T-helper 2 cell treated with Interferon-gamma antibody and Interleukin-4, amounts not matched to agents 5 μg/mL and 100 μg/mL, for 36 hours (primary cell): ENCODE data around the gene HTT-AS.

Source experiments
- DNase-seq: peaks from one replicate; pipeline ENCODE4 v3.0.0; 2021; ENCODE audit warnings: low spot score
- H3K27ac Mint-ChIP-seq: one replicate; pipeline ENCODE4 v1.8.0; 2021; ENCODE audit warnings: mild to moderate bottlenecking, mixed read lengths
- H3K27me3 Mint-ChIP-seq: one replicate; pipeline ENCODE4 v1.8.0; 2021; ENCODE audit warnings: low read depth, mixed read lengths
- H3K36me3 Mint-ChIP-seq: one replicate; pipeline ENCODE4 v1.8.0; 2021; ENCODE audit warnings: low read depth, mixed read lengths
- H3K4me1 Mint-ChIP-seq: one replicate; pipeline ENCODE4 v1.8.0; 2021; ENCODE audit warnings: low read depth, mixed read lengths
- H3K4me3 Mint-ChIP-seq: one replicate; pipeline ENCODE4 v1.8.0; 2022; ENCODE audit warnings: mild to moderate bottlenecking, moderate library complexity, mixed read lengths
- H3K9me3 Mint-ChIP-seq: one replicate; pipeline ENCODE4 v1.8.0; 2021; ENCODE audit warnings: mixed read lengths

Gene HTT-AS

GRCh38 chr4:3036131-3036952 lies 38.0 kb downstream of the HTT-AS start:
- Mint-ChIP-seq H3K9me3 (no peaks in the 10 kb centered on the region), H3K27me3 (peaks cover 4% of the 10 kb centered on the region), H3K27ac (no peak overlapping the region), H3K4me1 (peaks cover 21% of the 10 kb centered on the region), H3K36me3 (no peaks in the 10 kb centered on the region), H3K4me3 (no peak overlapping the region)
- no peak for DNase-seq

GRCh38 chr4:3035674-3036073 lies 38.7 kb downstream of the HTT-AS start:
- Mint-ChIP-seq H3K36me3 (no peaks in the 10 kb centered on the region), H3K4me1 (peaks cover 21% of the 10 kb centered on the region), H3K27me3 (peaks cover 4% of the 10 kb centered on the region), H3K9me3 (no peaks in the 10 kb centered on the region), H3K27ac (no peak overlapping the region), H3K4me3 (no peak overlapping the region)
- DNase-seq, result no peak

- Mint-ChIP-seq H3K36me3 (no peaks in the 10 kb centered on the region), H3K9me3 (no peaks in the 10 kb centered on the region), H3K4me1 (peaks cover 18% of the 10 kb centered on the region), H3K27ac (no peak overlapping the region), H3K4me3 (no peak overlapping the region), H3K27me3 (peaks cover 4% of the 10 kb centered on the region)
- no peak for DNase-seq
Measured at GRCh38 chr4:3035249-3035648, 39.1 kb downstream of the HTT-AS start.

GRCh38 chr4:3034231-3034630 lies 40.1 kb downstream of the HTT-AS start:
- peaks cover 18% of the 10 kb centered on the region for H3K4me1 Mint-ChIP-seq
- H3K9me3 Mint-ChIP-seq, result no peaks in the 10 kb centered on the region

DNA sequence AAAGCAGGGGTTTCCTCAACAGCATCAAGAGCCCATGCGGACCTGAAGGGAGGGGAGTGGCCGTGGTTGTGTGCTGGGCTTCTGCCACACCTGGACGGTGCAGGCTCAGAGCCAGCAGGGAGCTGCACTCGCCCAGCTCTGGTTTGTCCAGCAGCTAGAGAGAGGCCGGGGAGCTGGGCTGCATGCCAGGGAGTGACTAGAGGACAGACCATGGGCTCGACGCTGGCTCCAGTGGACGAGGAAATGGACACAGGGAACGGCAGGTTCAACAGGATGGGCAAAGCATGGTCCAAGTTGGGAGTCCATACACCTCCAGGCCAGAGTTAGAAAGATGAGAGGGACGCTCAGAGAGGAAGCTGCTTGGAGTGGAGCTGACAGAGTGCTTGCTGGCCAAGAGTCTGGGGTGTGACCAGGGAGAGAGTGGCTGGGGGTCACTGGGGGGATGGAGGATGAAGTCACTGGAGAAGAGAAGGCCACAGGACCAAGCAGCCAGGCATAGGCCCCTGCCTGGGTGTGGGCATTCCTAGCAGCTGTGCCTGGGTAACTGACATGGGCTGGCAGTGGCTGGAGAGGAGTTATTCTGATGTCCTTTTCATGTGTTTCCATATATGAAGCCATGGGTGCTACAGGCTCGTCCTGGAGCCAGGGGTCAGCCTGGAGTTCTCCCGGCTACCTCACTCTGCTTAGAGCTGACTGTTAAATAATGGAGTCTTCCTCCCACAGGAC lies 42.8 kb downstream of the HTT-AS start:
- H3K9me3 Mint-ChIP-seq, result no peaks in the 10 kb centered on the region
- no peaks in the 10 kb centered on the region for H3K36me3 Mint-ChIP-seq
- H3K4me1 Mint-ChIP-seq, result no peaks in the 10 kb centered on the region
- no peak for DNase-seq
- peaks cover 4% of the 10 kb centered on the region for H3K27me3 Mint-ChIP-seq
- no peak overlapping the region for H3K4me3 Mint-ChIP-seq
- no peak overlapping the region for H3K27ac Mint-ChIP-seq

More at GRCh38 chr4:3034231-3034630, 40.1 kb downstream of the HTT-AS start:
- DNase-seq, result no peak
- H3K27ac Mint-ChIP-seq, result no peak overlapping the region
- H3K27me3 Mint-ChIP-seq, result peaks cover 4% of the 10 kb centered on the region
- H3K4me3 Mint-ChIP-seq, result no peak overlapping the region
- H3K36me3 Mint-ChIP-seq, result no peaks in the 10 kb centered on the region

DNA sequence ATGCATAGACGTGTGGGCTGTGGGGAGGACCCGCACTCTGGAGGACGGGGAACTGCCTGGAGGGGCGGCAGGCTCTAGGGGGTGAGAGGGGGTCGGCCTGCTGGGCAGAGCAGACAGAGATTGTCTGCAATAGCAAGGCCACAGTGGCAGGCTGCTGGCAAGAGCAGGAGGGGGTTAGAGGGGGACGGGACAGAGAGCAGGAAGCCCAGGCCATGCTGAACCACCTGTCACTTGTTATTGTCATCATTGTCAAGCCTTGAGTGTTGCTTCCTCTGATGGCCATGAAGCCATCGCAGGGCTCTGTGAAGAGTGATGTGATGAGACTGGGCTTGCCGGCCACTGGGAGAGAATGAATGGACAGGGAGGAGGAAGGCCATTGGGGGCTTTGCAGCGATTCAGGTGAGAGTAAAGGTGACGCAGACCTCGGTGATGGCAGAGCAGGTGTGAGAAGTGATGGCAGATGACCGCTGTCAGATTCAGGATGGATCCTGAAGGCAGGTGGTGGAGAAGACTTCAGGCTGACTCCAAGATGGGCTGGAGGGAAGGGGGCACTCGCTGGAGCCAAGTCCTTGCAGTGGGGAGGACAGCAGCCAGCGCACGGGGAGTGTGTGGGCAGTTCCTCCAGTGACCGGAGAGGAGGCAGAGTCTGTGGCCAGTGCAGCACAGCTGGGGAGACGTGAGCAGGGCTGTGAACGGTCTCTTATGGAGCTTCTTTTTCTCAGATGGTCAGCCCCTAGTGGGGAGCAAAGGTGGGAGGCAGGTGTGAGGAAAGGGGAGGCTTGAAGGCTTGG lies 43.6 kb downstream of the HTT-AS start:
- DNase-seq, result no peak
- Mint-ChIP-seq H3K4me1 (no peaks in the 10 kb centered on the region), H3K4me3 (no peak overlapping the region), H3K9me3 (no peaks in the 10 kb centered on the region), H3K27me3 (peaks cover 4% of the 10 kb centered on the region), H3K36me3 (no peaks in the 10 kb centered on the region), H3K27ac (no peak overlapping the region)

DNA sequence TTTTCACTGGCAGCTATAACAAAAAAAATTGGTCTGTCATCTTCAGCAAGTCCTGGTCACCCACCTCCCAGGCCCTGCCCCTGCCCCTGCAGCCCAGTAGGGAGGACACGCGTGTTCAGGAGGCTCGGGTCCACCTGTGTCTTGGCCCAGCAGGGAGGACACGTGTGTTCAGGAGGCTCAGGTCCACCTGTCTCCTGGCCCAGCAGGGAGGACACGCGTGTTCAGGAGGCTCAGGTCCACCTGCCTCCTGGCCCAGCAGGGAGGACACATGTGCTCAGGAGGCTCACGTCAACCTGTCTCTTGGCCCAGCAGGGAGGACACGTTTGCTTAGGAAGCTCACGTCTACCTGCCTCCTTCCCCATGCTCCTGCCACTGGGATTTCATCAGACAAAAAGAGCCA lies 44.9 kb downstream of the HTT-AS start:
- no peaks in the 10 kb centered on the region for H3K9me3 Mint-ChIP-seq
- no peak for DNase-seq

DNA sequence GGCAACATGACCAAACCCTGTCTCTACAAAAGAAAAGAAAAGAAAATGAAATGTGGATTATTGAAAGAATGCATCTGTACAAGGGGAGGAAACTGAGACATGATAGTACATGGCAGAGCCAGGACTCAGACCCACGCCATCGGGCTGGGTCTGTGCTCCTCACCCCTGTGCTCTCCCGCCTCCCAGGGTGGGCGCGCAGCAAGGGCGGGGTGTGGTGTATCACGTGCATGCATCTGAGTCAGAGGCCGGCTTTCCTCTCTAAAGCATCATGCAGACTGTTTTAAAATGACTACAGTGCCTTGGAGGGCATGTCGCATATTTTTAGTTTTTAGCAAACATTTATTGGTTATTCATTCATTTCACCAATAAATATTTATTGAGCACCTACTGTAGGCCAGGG lies 47.8 kb downstream of the HTT-AS start:
- Mint-ChIP-seq H3K4me3 (no peak overlapping the region), H3K9me3 (no peaks in the 10 kb centered on the region), H3K27me3 (peaks cover 3% of the 10 kb centered on the region), H3K4me1 (no peaks in the 10 kb centered on the region), H3K36me3 (no peaks in the 10 kb centered on the region), H3K27ac (no peak overlapping the region)
- DNase-seq, result no peak

More for the DNA sequence above, 44.9 kb downstream of the HTT-AS start:
- Mint-ChIP-seq H3K4me3 (no peak overlapping the region), H3K4me1 (no peaks in the 10 kb centered on the region), H3K36me3 (no peaks in the 10 kb centered on the region), H3K27ac (no peak overlapping the region), H3K27me3 (peaks cover 4% of the 10 kb centered on the region)

- Mint-ChIP-seq H3K27ac (no peak overlapping the region), H3K4me3 (no peak overlapping the region), H3K36me3 (no peaks in the 10 kb centered on the region), H3K4me1 (no peaks in the 10 kb centered on the region), H3K27me3 (peaks cover 3% of the 10 kb centered on the region), H3K9me3 (no peaks in the 10 kb centered on the region)
- DNase-seq, result no peak
Measured at GRCh38 chr4:3025881-3026280, 48.5 kb downstream of the HTT-AS start.

DNA sequence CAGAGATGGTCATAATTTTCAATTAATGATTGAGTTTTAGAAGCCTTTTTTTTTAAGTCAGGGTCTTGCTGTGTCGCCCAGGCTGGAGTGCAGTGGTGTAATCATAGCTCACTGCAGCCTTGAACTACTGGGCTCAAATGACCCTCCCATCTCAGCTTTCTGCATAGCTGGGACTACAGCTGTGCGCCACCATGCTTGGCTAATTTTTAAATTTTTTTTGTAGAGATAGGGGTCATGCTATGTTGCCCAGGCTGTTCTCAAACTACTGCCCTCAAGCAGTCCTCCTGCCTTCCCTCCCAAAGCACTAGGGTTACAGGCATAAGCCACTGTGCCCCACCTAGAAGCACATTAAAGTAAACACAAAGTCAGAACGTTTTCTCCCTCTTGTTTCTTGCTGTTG lies 51.7 kb downstream of the HTT-AS start:
- Mint-ChIP-seq H3K9me3 (no peaks in the 10 kb centered on the region), H3K36me3 (no peaks in the 10 kb centered on the region), H3K27ac (no peak overlapping the region), H3K4me3 (no peak overlapping the region), H3K4me1 (no peaks in the 10 kb centered on the region), H3K27me3 (peaks cover 3% of the 10 kb centered on the region)
- DNase-seq, result no peak

DNA sequence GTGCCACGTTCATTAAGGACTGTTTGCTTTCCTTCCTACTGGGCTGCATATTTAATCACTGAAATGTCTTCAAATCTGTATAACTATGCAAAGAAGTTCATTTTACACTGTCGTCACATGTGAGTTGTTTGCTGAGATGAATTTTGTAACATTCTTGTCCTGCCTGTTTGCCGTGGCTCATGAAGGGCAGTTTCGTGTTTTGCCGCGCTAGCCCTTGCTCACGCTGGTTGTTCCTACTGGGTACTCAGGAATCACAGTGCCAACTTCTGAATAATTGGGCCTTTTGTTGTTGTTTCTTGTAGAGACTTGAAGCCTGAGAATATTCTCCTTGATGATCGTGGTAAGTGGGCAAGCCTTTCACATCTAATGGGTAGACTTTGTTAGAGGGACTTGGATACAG lies 52.2 kb downstream of the HTT-AS start:
- H3K9me3 Mint-ChIP-seq, result no peaks in the 10 kb centered on the region
- no peak for DNase-seq
- no peaks in the 10 kb centered on the region for H3K4me1 Mint-ChIP-seq
- H3K4me3 Mint-ChIP-seq, result no peak overlapping the region
- peaks cover 3% of the 10 kb centered on the region for H3K27me3 Mint-ChIP-seq
- H3K27ac Mint-ChIP-seq, result no peak overlapping the region
- H3K36me3 Mint-ChIP-seq, result no peaks in the 10 kb centered on the region

DNA sequence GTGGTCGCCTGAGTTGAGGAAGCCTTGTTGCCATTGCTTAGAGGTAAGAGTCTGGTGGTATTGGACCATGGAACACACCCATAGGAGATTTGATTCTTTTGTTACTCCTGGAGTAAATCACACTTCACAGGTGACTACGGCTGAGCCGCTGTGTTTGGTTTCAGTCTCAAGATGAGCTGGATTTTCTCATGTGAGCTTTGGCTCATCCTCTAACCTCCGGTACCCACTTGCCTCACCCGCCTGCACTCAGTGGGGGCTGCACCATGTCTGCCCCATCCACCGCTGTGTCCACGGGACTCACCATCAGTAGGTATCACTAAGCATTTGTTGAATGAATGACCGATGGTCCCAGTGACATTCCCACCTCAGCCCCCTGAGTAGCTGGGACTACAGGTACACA lies 52.7 kb downstream of the HTT-AS start:
- Mint-ChIP-seq H3K27me3 (peaks cover 3% of the 10 kb centered on the region), H3K9me3 (no peaks in the 10 kb centered on the region), H3K4me1 (no peaks in the 10 kb centered on the region), H3K4me3 (no peak overlapping the region), H3K27ac (no peak overlapping the region), H3K36me3 (no peaks in the 10 kb centered on the region)
- DNase-seq, result no peak

DNA sequence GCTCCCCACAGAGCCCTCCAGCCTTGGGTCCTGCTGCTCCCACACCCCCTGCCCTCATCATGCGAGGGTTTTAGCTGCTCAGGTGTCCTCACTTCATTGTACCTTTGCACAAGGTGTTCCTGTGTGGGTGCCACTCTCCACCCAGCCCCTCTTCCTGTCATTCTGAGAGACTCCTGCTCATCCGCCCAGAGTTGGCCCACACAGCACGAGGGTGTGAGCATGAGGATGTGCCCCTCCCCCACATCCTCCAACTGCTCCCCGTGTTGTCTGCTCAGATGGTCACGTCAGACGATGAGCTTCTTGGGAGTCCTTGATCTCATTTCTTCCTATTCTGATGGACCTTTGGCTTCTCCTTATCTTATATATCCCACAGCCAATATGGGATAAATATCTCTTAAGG lies 53.2 kb downstream of the HTT-AS start:
- no peak overlapping the region for H3K4me3 Mint-ChIP-seq
- H3K36me3 Mint-ChIP-seq, result no peaks in the 10 kb centered on the region
- DNase-seq, result no peak
- no peaks in the 10 kb centered on the region for H3K4me1 Mint-ChIP-seq
- no peaks in the 10 kb centered on the region for H3K9me3 Mint-ChIP-seq
- H3K27ac Mint-ChIP-seq, result no peak overlapping the region
- H3K27me3 Mint-ChIP-seq, result peaks cover 3% of the 10 kb centered on the region
